SH-SY5Y (cell line): ENCODE measurements around the gene ZSWIM3.

ENCODE experiments used
- GATA2 ChIP-seq: IDR thresholded peaks from 2 replicates; pipeline ENCODE4 v1.6.1; 2011; ENCODE audit warnings: mild to moderate bottlenecking, low read depth, low read length
- GATA3 ChIP-seq: IDR thresholded peaks from 2 replicates; pipeline ENCODE4 v1.6.1; 2011; ENCODE audit warnings: low read depth, mild to moderate bottlenecking, low read length, moderate library complexity

DNA sequence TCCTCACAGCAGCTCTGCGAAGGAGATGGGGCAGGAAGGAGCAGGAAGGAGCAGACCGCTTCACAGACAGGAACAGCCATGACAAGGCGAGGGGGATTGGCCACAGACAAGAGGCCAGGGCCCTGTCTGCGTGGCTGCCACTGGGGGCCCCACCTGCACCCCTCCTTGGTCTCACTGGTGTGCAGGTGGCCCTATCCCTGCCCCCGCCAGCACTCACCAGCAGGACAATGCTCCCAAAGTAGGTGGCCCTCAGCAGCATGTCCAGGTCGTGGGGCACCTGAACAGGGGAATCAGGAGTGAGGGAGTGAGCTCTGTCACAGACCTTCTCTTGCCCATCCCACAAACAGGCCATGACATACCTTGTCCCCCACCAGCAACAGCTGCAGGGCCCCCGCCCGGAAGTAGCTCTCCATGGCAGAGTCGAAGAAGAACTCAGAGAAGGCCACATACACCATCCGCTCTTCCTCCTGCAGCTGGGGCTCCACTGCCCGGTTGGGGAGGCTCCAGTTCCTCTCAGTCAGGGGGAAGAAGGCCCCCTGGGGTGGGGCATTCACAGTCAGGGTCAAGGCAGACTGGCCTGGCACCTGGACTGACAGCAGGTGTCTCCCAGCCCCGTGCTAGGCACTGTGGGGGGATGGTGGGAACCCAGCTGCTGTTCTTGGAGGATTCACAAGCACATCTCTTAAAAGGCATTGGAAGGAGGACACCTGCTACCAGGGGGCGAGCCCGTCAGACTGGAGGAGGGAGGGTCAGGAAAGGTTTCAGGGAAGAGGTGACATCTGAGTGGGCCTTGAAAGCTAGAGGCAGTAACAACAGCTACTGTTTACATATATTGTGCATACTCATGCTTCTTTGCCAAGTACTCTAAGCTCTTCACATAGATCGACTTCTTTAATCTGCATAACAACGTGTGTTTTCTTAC, 47.4 kb downstream of the ZSWIM3 start:
- TF ChIP-seq GATA2 (no peak), GATA3 (no peak)
